ENCODE data around the gene C16orf86.

DNA sequence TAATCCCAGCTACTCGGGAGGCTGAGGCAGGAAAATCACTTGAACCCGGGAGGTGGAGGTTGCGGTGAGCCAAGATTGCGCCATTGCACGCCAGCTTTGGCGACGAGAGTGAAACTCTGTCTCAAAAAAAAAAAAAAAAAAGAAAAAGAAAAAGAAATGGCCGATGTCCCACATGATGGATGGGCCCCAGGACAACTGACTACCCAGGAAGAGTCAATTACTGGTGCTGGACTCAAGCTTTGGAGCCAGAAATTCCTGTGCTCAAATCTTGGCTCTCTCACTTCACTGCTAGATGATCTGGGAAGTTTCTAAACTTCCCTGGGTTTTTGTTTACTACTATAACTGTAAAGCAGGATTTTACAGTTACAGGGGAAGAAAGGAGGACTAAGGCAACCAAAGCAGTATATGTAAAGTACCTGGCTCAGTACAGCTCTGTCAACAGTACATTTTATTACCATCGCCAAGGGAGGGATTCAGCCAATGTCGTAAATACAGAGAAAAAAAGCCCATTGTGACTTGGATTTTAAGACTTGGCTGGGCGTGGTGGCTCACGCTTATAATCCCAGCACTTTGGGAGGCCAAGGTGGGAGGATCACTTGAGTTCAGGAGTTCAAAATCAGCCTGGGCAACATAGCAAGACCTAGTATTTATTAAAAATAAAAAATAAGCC lies 11.9 kb downstream of the C16orf86 start:
- TF ChIP-seq CTCF (IDR thresholded peaks at IDR 0.05) (no peak), POLR2A (IDR thresholded peaks at IDR 0.05) (no peak), EP300 (IDR thresholded peaks at IDR 0.05) (no peak), POLR2AphosphoS5 (IDR thresholded peaks at IDR 0.05) (no peak)

Data from gastroesophageal sphincter (tissue), 3 donors.